IMR-90 (cell line): ENCODE measurements around the gene LRP1-AS. TPM values are rescaled to one million over a fixed set of nuclear protein-coding genes. Genes with fewer than 3 reads are reported as not detected.

Experiments used
- ATAC-seq: fragments of 200-7000 bp; cut with Tn5 transposase; 2 replicates; pipeline ENCODE4 v1.9.1; 2020; ENCODE audit warnings: low read depth, mild to moderate bottlenecking, moderate library complexity
- BruUV-seq: library from RNA; stranded (reverse); fragments of 400-500 nt; replicated peaks from 2 replicates; lab custom pipeline; 2021; lab: Mats Ljungman, UMichigan
- CTCF ChIA-PET: fragments of 300-600 bp; formaldehyde crosslinking; extraction: SDS; loops from one replicate; lab custom pipeline; 2021; ENCODE audit warnings: antibody characterized with exemption; lab: Yijun Ruan, JAX
- POLR2A ChIA-PET: fragments of 300-600 bp; sonication (Branson Sonifier 250); formaldehyde crosslinking; loops from one replicate; lab custom pipeline; 2022; ENCODE audit warnings: antibody characterized with exemption; ENCODE audit not compliant: unreplicated experiment; lab: Charles Lee
- DNase-seq: peaks from one replicate; pipeline ENCODE4 v3.0.0; 2013
- H2AFZ ChIP-seq: replicated peaks from 2 replicates; pipeline ENCODE3; 2013; ENCODE audit warnings: low read length, mild to moderate bottlenecking; ENCODE audit not compliant: poor library complexity
- H2AK5ac ChIP-seq: 2 replicates; pipeline ENCODE4 v1.6.1; 2013; ENCODE audit warnings: low read depth, low read length, inconsistent platforms
- H2AK9ac ChIP-seq: replicated peaks from 2 replicates; pipeline ENCODE3; 2013; ENCODE audit warnings: mild to moderate bottlenecking, low read depth, low read length, moderate library complexity; ENCODE audit not compliant: poor library complexity
- H2BK120ac ChIP-seq: 2 replicates; pipeline ENCODE4 v1.6.1; 2013; ENCODE audit warnings: low read depth, low read length, inconsistent platforms
- H2BK15ac ChIP-seq: 3 replicates; pipeline ENCODE4 v1.6.1; 2013; ENCODE audit warnings: low read depth, low read length, inconsistent platforms
- H2BK20ac ChIP-seq: 2 replicates; pipeline ENCODE4 v1.6.1; 2013; ENCODE audit warnings: low read depth, mild to moderate bottlenecking, inconsistent platforms, low read length, moderate library complexity
- H2BK5ac ChIP-seq: 2 replicates; pipeline ENCODE4 v1.6.1; 2013; ENCODE audit warnings: mild to moderate bottlenecking, low read depth, low read length, inconsistent platforms; ENCODE audit not compliant: poor library complexity, severe bottlenecking
- H3K14ac ChIP-seq: replicated peaks from 2 replicates; pipeline ENCODE4 v1.6.1; 2013; ENCODE audit warnings: low read depth, low read length, inconsistent platforms
- H3K18ac ChIP-seq: 2 replicates; pipeline ENCODE4 v1.6.1; 2013; ENCODE audit warnings: low read depth, low read length, control low read depth
- H3K23ac ChIP-seq: 2 replicates; pipeline ENCODE4 v1.6.1; 2013; ENCODE audit warnings: low read depth, low read length, inconsistent platforms
- H3K27ac ChIP-seq: 2 replicates; pipeline ENCODE4 v1.5.1; 2013; ENCODE audit warnings: mild to moderate bottlenecking, control low read depth, low read length; ENCODE audit not compliant: insufficient read depth
- H3K27me3 ChIP-seq: 2 replicates; pipeline ENCODE4 v1.6.1; 2013; ENCODE audit warnings: low read length; ENCODE audit not compliant: control insufficient read depth, insufficient read depth
- H3K36me3 ChIP-seq: 2 replicates; pipeline ENCODE4 v1.6.1; 2013; ENCODE audit warnings: low read length, mixed read lengths; ENCODE audit not compliant: control insufficient read depth, insufficient read depth
- H3K4ac ChIP-seq: 2 replicates; pipeline ENCODE4 v1.6.1; 2013; ENCODE audit warnings: low read depth, low read length, inconsistent platforms
- H3K4me1 ChIP-seq: 2 replicates; pipeline ENCODE4 v1.6.1; 2013; ENCODE audit warnings: low read length, mixed read lengths; ENCODE audit not compliant: control insufficient read depth, insufficient read depth
- H3K4me2 ChIP-seq: 2 replicates; pipeline ENCODE4 v1.6.1; 2013; ENCODE audit warnings: low read depth, mild to moderate bottlenecking, control low read depth, low read length, moderate library complexity
- H3K4me3 ChIP-seq: 2 replicates; pipeline ENCODE4 v1.5.1; 2013; ENCODE audit warnings: low read depth, mild to moderate bottlenecking, control low read depth, low read length, moderate library complexity; ENCODE audit not compliant: insufficient read depth
- H3K56ac ChIP-seq: 2 replicates; pipeline ENCODE4 v1.6.1; 2013; ENCODE audit warnings: low read length, inconsistent platforms; ENCODE audit not compliant: insufficient read depth; ENCODE audit errors: extremely low read depth
- H3K79me1 ChIP-seq, 2 experiments: 2 replicates each; pipeline ENCODE4 v1.6.1; 2013; ENCODE audit warnings: low read length in 2 of 2, inconsistent platforms in 1 of 2, low read depth in 1 of 2
- H3K9ac ChIP-seq: 2 replicates; pipeline ENCODE4 v1.6.1; 2013; ENCODE audit warnings: low read depth, low read length, control low read depth
- H3K9me1 ChIP-seq: 2 replicates; pipeline ENCODE4 v1.6.1; 2013; ENCODE audit warnings: low read length, inconsistent platforms; ENCODE audit not compliant: insufficient read depth
- H3K9me3 ChIP-seq: 2 replicates; pipeline ENCODE4 v1.6.1; 2013; ENCODE audit warnings: low read length; ENCODE audit not compliant: control insufficient read depth, insufficient read depth
- H4K20me1 ChIP-seq: 2 replicates; pipeline ENCODE4 v1.6.1; 2013; ENCODE audit warnings: low read length, inconsistent platforms; ENCODE audit not compliant: insufficient read depth
- H4K5ac ChIP-seq: 2 replicates; pipeline ENCODE4 v1.6.1; 2013; ENCODE audit warnings: mild to moderate bottlenecking, low read depth, low read length, control low read depth
- H4K8ac ChIP-seq, 2 experiments: 2 replicates each; pipeline ENCODE4 v1.6.1; 2013; ENCODE audit warnings: low read depth in 2 of 2, low read length in 2 of 2, control low read depth in 1 of 2, inconsistent platforms in 1 of 2
- H4K91ac ChIP-seq: 2 replicates; pipeline ENCODE4 v1.6.1; 2013; ENCODE audit warnings: low read depth, low read length, inconsistent platforms; ENCODE audit not compliant: insufficient read depth
- BHLHE40 ChIP-seq: fragments of 150-350 bp; IDR thresholded peaks from 2 replicates; pipeline ENCODE4 v1.6.1; 2016; ENCODE audit warnings: mild to moderate bottlenecking, low read depth, low read length
- CEBPB ChIP-seq: IDR thresholded peaks from 2 replicates; pipeline ENCODE4 v1.6.1; 2012; ENCODE audit warnings: low read depth, low read length, improper control_type of control experiment
- CHD1 ChIP-seq: IDR thresholded peaks from 2 replicates; pipeline ENCODE4 v1.6.1; 2012; ENCODE audit warnings: low read depth, low read length, improper control_type of control experiment
- ELK1 ChIP-seq: fragments of 150-350 bp; IDR thresholded peaks from 2 replicates; pipeline ENCODE4 v1.6.1; 2016; ENCODE audit warnings: low read depth, mild to moderate bottlenecking, low read length, moderate library complexity, borderline replicate concordance
- FOS ChIP-seq: fragments of 150-350 bp; IDR thresholded peaks from 2 replicates; pipeline ENCODE4 v1.6.1; 2016; ENCODE audit warnings: low read depth, low read length
- MAFK ChIP-seq: IDR thresholded peaks from 2 replicates; pipeline ENCODE4 v1.6.1; 2012; ENCODE audit warnings: low read depth, low read length, improper control_type of control experiment
- MAZ ChIP-seq: IDR thresholded peaks from 2 replicates; pipeline ENCODE4 v1.6.1; 2012; ENCODE audit warnings: low read depth, mild to moderate bottlenecking, low read length, improper control_type of control experiment, moderate library complexity, borderline replicate concordance
- MXI1 ChIP-seq: IDR thresholded peaks from 2 replicates; pipeline ENCODE4 v1.6.1; 2012; ENCODE audit warnings: low read depth, mild to moderate bottlenecking, low read length, moderate library complexity, borderline replicate concordance
- NFE2L2 ChIP-seq: fragments of 150-350 bp; IDR thresholded peaks from 2 replicates; pipeline ENCODE4 v1.6.1; 2016; ENCODE audit warnings: low read depth, mild to moderate bottlenecking, low read length
- POLR2A ChIP-seq: IDR thresholded peaks from 2 replicates; pipeline ENCODE4 v1.6.1; 2012; ENCODE audit warnings: mild to moderate bottlenecking, low read depth, low read length
- RAD21 ChIP-seq: IDR thresholded peaks from 2 replicates; pipeline ENCODE4 v1.6.1; 2012; ENCODE audit warnings: low read length, improper control_type of control experiment
- RFX5 ChIP-seq: IDR thresholded peaks from 2 replicates; pipeline ENCODE4 v1.8.0; 2012; ENCODE audit warnings: low read depth, mild to moderate bottlenecking, low read length, moderate library complexity
- SMC3 ChIP-seq: fragments of 150-350 bp; IDR thresholded peaks from 2 replicates; pipeline ENCODE4 v1.6.1; 2016; ENCODE audit warnings: low read depth, mild to moderate bottlenecking, antibody characterized with exemption, low read length, moderate library complexity
- USF2 ChIP-seq: fragments of 150-350 bp; IDR thresholded peaks from 2 replicates; pipeline ENCODE4 v1.6.1; 2017; ENCODE audit warnings: mild to moderate bottlenecking, antibody characterized with exemption, low read length, low read depth
- WGBS, 2 experiments: methylation state at CpG; one replicate each; pipeline versions ENCODE4 v1.1.5 to v1.1.7; 2013; ENCODE audit warnings: missing lambda C conversion rate in 2 of 2; ENCODE audit not compliant: insufficient read length in 1 of 2; ENCODE audit errors: extremely low coverage in 2 of 2; 5-methylcytosine and 5-hydroxymethylcytosine counted together
- dilution Hi-C: fragments of 300-500 bp; cut with HindIII; formaldehyde crosslinking; loops from one replicate; pipeline ENCODE4 v1.14.3; 2018; ENCODE audit warnings: low sequenced_read_pairs; ENCODE audit not compliant: unreplicated experiment
- in situ Hi-C: fragments of 300-500 bp; cut with MboI; formaldehyde crosslinking; loops from 3 replicates; pipeline ENCODE4 v1.14.3; 2019; ENCODE audit warnings: low sequenced_read_pairs, inconsistent platforms, mixed read lengths
- intact Hi-C: fragments of 100-400 bp; cut with micrococcal nuclease; formaldehyde crosslinking; loops from 2 replicates; pipeline ENCODE4 v1.10.0; 2022
- polyA plus RNA-seq, 3 experiments: library from polyadenylated mRNA; depleted of rRNA; stranded (reverse); fragments of >200 nt; gene quantifications; 2 replicates each; pipeline ENCODE4 v1.2.3, GENCODE V29; 2012; ENCODE audit warnings: low replicate concordance in 1 of 3
- total RNA-seq: library from RNA; depleted of rRNA; stranded (reverse); fragments of >200 nt; gene quantifications from 2 replicates; pipeline ENCODE4 v1.2.3, GENCODE V29; 2012

LRP1-AS gene
- total and polyA plus RNA-seq, 2 of the 4 experiments (the other 2 are of a cell fraction) = not detected

GRCh38 chr12:57129321-57129842, 18.0 kb downstream of the LRP1-AS start:
- peak overlapping the region; percentile 12; the same call in 1 of the 3 replicates for H2BK15ac ChIP-seq
- peak overlapping the region; percentile 97 for H2BK5ac ChIP-seq
- peak overlapping the region; percentile 80 for H2AFZ ChIP-seq
- H3K4ac ChIP-seq = peak overlapping the region; percentile 97
- H3K79me1 ChIP-seq = peaks cover 19 to 50% of the 10 kb centered on the region in 2 experiments; a peak in 3 of 4 replicates
- TF ChIP-seq POLR2A (no peak), ELK1 (no peak), CEBPB (no peak), USF2 (no peak), CHD1 (no peak), FOS (no peak), SMC3 (no peak), MAFK (no peak), BHLHE40 (no peak), MAZ (no peak; the same call in 1 of the 2 replicates), NFE2L2 (no peak), MXI1 (no peak), RAD21 (no peak), RFX5 (no peak)
- ChIA-PET CTCF (no interaction called here), POLR2A (no interaction called here)
- no peaks in the 10 kb centered on the region for H3K27me3 ChIP-seq
- peak overlapping the region; percentile 71 for H3K18ac ChIP-seq
- peak overlapping the region; percentile 90 for H3K4me3 ChIP-seq
- peaks cover 28% of the 10 kb centered on the region for H3K4me1 ChIP-seq
- peak overlapping the region; percentile 98 for H2AK9ac ChIP-seq
- ATAC-seq = peak; percentile 1
- peak overlapping the region; percentile 100 for H3K27ac ChIP-seq
- BruUV-seq = no TSS peak
- H2BK120ac ChIP-seq = peak overlapping the region; percentile 62; the same call in 1 of the 2 replicates
- peak overlapping the region; percentile 86 for H3K56ac ChIP-seq
- H3K9me1 ChIP-seq = peaks cover 18% of the 10 kb centered on the region
- no peaks in the 10 kb centered on the region for H3K9me3 ChIP-seq
- peak overlapping the region; percentile 88 for H4K91ac ChIP-seq
- intact Hi-C loops = loop anchor here (2.0 kb wide), 1 partner anchor 19 kb away; no protein-coding TSS in a partner anchor
- H3K23ac ChIP-seq = peak overlapping the region; percentile 71
- H3K36me3 ChIP-seq = peaks cover 15% of the 10 kb centered on the region; the same call in 1 of the 2 replicates
- H3K4me2 ChIP-seq = peak overlapping the region; percentile 96
- H2AK5ac ChIP-seq = peak overlapping the region; percentile 71
- H2BK20ac ChIP-seq = no peak overlapping the region
- peaks cover 48% of the 10 kb centered on the region for H4K20me1 ChIP-seq
- no peak for DNase-seq
- dilution Hi-C loops = no loop called here
- 5% methylated on average over 4 of the region's 12 CpGs; no CpG with 5 or more reads in 1 of the 2 experiments for WGBS, 2 experiments
- H4K5ac ChIP-seq = peak overlapping the region; percentile 65
- in situ Hi-C loops = no loop called here
- peak overlapping the region in 1 of 2 experiments; percentile 80; a peak in 3 of 4 replicates for H4K8ac ChIP-seq
- peak overlapping the region; percentile 98 for H3K14ac ChIP-seq
- peak overlapping the region; percentile 99 for H3K9ac ChIP-seq
